SHP77 treated with DMSO at 0.1 percent for 48 hours (cell line): Measurements from ENCODE around the gene RALGAPA2.

Experiments
- DNase-seq: peaks from one replicate; lab custom pipeline; 2025; lab: John Stamatoyannopoulos, UW

RALGAPA2 gene

GRCh38 chr20:20712474-20713243 lies at the start of gene RALGAPA2:
RALGAPA2 (minus strand) TSS chr20:20712644; CDS start chr20:20712480, 164 bp downstream.
- peak; percentile 98 for DNase-seq

- no peak for DNase-seq
Measured at GRCh38 chr20:20761301-20761700, 48.9 kb upstream of the RALGAPA2 start.

- DNase-seq = no peak
Measured at GRCh38 chr20:20759132-20759531, 46.7 kb upstream of the RALGAPA2 start.

DNA sequence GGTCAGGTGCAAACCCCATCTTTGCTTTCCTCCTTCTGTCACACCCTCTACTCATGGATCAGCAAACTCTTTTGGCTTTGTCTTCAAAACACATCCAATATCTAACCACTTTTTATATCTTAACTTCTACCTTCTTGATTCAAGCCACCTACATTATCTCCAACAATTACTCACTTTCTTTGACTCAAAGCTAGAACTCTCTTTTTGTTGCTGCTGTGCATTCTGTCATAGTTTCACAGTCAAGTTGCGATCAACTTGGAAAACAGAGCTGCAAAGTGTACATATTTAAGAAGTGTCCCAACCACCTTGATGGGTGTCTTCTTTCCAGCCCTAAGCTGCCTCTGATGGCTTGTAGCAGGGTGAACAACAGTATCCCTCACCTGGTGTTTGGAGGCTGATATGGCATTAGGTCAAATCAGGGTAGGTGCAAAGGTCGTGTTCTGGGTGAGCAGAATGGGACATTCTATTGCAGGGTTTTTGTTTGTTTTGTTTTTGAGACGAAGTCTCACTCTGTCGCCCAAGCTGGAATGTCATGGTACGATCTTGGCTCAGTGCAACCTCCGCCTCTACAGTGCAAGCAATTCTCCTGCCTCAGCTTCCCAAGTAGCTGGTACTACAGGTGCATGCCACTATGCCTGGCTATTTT lies 43.4 kb upstream of the RALGAPA2 start:
- DNase-seq = no peak

GRCh38 chr20:20755231-20755630 lies 42.8 kb upstream of the RALGAPA2 start:
- DNase-seq = no peak

DNA sequence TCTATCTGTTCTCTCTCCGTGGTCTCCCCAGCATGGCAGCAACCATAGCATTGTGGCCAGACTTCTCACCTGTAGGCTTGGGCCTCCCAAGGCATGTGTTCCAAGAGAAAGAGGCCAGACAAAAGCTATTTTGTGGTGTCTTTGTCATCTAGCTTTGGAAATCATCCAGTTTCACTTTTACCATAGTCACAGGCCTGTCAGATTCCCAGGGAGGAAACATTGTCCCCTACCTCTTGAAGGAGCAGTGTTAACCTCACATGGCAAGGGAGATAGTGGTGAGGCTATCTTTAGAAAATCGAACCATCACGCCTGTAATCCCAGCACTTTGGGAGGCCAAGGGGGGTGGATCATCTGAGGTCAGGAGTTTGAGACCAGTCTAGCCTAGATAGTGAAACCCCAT lies 42.3 kb upstream of the RALGAPA2 start:
- DNase-seq = no peak

DNA sequence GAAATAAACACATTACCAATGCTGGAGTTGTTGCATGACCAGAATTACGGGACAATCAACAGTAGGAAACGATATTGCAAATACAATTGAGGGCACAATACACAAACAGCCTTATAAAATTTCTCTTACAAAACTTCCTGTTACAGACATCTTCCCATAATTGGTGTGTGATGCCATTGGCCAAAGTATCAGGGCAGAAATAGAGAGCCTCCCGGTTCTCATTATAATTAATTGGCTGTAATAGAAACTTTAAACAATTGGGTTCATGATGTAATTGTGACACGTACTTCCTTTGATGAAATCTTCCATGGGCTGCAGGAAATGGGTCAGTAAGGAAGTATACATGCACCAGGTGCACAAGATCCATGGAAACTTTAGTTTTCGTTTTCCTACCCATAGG lies 40.3 kb upstream of the RALGAPA2 start:
- no peak for DNase-seq

DNA sequence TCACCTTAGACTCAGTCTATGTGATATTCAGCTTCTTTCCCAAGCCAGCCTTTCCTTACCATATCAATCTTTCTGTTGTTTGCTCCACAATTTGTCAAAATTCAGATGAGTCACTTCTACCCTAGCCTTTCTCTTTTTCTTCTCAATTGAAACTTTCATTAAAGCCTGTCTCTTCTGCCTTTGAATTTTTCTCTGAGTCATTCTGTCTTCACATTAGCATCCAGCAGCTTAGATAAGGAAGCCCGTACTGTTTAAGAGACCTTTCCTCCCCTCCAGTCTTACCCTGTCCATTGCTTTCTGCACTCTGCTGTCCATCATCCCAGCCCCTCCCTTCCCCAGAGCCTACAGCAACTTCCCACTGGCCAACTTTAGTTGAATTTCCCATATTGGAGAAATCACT lies 34.9 kb upstream of the RALGAPA2 start:
- DNase-seq = no peak

- peak; percentile 51 for DNase-seq
Measured at GRCh38 chr20:20744170-20744725, 31.8 kb upstream of the RALGAPA2 start.

GRCh38 chr20:20743511-20744169 lies 31.2 kb upstream of the RALGAPA2 start:
- peak; percentile 95 for DNase-seq

- DNase-seq = peak; percentile 47
Measured at GRCh38 chr20:20741087-20742045, 28.9 kb upstream of the RALGAPA2 start.

GRCh38 chr20:20740541-20740940 lies 28.1 kb upstream of the RALGAPA2 start:
- DNase-seq = no peak

- DNase-seq = no peak
Measured at GRCh38 chr20:20737158-20737557, 24.7 kb upstream of the RALGAPA2 start.

GRCh38 chr20:20736303-20736702 lies 23.9 kb upstream of the RALGAPA2 start:
- no peak for DNase-seq

GRCh38 chr20:20734475-20734948 lies 22.1 kb upstream of the RALGAPA2 start:
- DNase-seq = no peak

GRCh38 chr20:20733943-20734342 lies 21.5 kb upstream of the RALGAPA2 start:
- DNase-seq = no peak

DNA sequence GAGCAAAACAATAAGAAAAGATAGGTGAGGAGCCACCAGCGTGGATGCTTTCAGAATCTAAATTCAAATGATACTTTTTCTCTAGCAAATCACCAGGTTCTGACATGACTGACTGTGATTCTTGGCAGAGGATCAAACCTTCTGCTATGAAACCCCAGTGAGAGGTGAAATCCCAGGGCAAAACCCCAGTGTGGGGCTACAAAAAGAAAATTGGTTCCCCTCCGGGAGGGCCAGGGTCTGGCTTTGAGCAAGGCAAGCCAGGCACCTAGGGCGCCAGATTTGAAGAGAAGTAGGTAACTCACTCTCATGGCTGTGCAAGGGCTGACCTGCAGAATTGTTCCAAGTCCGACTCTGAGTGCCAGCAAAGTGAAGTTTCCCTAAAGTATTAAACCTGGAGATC lies 20.2 kb upstream of the RALGAPA2 start:
- DNase-seq = no peak

DNA sequence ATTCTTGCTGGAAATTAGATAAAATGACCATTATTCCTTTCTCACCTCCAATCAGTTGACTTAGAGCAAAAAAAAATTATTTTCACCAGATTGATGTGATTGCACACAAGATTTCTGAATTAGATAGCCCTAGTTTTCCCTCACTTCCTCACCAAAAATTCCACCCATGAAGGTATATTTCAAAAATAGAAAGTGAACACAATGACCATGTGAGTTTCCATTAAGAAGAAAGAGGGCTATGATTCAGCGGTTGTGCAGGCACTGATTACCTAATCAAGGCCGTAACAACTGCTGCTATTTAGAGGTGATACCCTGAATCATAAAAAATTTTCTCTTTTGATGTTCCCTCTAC lies 19.5 kb upstream of the RALGAPA2 start:
- no peak for DNase-seq

DNA sequence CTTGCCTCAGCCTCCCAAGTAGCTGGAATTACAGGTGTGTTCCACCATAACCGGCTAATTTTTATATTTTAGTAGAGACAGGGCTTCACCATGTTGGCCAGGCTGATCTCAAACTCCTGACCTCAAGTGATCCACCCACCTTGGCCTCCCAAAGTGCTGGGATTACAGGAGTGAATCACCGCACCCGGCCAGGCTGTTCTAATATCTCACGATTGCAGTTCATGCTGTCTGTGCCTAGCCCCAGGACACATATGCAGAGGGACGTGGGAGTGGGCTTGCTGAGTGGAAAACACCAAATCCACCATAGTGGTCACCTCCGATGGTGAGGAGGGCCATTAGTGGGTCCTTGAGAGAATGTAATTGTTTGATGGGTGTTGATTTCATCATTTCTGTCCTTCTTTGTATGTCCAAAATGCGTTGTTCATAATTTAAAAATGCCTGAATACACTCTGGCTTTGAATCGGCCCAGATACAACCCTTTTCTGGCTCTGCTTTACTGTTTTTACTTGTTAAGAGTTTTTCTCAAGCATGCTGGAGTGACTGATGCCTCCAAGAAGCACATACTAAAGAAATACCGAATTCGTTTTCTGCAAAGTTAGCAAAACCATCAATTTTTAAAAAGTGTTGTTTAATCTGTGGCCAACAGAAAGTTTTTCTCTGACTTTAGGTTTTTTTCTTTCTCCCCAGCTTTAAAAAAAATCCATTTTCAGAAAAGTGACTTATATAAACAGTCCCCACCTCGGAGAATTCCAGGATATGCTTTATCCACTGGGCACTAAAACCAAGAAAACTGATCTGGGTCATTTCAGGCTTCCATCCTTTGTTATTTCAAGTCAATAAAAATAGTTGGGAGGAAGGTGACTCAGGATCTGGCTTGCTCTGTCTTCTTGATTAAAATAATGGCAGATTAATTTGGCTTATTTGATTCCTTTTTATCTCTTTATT lies 18.8 kb upstream of the RALGAPA2 start:
- no peak for DNase-seq

DNA sequence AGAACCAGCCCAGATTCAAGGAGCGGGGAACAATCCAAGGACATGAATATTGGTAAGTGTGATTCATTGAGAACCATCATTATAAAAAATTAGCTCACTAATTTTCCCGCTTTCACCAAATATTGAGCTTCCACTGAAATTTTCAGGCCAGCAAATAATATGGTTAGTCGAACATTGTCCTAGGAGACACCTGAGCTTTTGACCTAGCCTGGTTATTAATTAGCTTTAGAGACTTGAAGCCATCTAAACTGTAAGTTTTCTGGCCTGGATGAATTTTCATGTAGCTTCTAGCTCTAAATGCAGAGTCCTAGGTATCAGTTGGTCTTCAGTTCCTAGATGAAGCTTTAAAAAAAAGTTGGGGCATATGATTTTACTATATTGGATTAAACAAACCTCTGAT lies 17.1 kb upstream of the RALGAPA2 start:
- no peak for DNase-seq
